HG03064 (cell line): Measurements from ENCODE around the gene PDILT.
"Not testable (repeated sequence)": the region's sequence is repeated elsewhere in the genome, so short reads cannot be mapped to it uniquely, and the experiment has no call there.

ENCODE experiments used
- ATAC-seq: cut with Tn5 transposase; IDR thresholded peaks from one replicate; pipeline ENCODE4 v1.9.1; 2021; ENCODE audit warnings: low read depth; ENCODE audit not compliant: unreplicated experiment

PDILT gene, protein sequence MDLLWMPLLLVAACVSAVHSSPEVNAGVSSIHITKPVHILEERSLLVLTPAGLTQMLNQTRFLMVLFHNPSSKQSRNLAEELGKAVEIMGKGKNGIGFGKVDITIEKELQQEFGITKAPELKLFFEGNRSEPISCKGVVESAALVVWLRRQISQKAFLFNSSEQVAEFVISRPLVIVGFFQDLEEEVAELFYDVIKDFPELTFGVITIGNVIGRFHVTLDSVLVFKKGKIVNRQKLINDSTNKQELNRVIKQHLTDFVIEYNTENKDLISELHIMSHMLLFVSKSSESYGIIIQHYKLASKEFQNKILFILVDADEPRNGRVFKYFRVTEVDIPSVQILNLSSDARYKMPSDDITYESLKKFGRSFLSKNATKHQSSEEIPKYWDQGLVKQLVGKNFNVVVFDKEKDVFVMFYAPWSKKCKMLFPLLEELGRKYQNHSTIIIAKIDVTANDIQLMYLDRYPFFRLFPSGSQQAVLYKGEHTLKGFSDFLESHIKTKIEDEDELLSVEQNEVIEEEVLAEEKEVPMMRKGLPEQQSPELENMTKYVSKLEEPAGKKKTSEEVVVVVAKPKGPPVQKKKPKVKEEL

DNA sequence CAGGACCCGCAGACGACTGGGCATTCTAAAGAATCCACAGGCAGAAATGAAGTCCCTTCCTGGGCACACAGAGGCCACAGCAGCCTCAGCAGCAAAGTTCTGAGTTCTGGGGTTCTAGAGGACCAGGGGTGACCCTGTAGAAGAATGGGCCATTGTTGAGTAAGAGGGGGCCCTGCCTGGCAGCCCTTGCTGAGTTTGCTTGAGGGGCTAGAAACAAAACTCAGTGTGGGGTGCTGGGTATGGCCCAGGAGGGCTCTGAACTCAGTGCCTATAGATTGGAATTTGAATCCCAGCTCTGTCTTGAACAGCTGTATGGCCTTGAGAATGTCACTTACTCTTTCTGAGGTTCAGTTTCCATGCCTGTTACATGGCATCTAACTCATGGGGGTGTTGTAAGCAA, at the start of gene PDILT:
Gene PDILT, minus strand, starts transcription at position 101 of the 400 bp plus-strand sequence. CDS start 5,437 bp downstream, outside the sequence.
- ATAC-seq, result no peak

DNA sequence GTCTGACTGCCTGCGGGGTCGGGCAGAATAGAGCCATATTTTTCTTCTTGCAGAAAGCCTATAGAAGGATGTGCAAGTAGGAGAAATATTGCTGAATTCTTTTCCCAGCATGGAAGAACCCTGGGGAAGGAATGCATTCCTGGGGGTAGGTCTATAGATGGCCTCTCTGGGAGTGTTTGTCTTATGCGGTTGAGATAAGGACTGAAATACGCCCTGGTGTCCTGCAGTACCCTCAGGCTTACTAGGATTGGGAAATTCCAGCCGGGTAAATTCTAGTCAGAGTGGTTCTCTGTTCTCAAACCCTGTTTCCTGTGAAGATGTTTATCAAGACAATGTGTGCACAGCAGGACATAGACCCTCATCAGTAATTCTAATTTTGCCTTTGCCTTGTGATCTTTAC, 49.1 kb upstream of the PDILT start:
- ATAC-seq, result not testable (repeated sequence)

DNA sequence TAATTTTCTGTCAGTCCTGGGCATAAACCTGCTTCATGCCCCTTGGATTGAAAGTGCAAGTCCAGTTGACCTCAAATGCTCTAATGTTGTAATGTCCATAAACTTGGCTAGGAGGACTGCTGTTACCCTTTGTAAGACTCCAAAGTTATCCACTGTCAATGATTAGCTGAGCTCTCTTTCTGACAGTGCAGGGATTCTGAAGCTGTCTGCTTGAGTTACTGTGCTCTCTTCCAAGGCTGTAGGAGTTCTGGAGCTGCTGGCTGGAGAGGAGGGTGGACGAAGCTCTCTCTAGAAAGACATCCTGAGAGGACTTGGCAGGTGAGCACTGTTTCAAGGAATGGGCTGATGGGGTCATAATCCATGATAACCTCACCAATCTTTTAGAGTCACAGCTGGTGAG, 46.8 kb upstream of the PDILT start, which contains the start of gene ACSM2A:
Gene ACSM2A, plus strand, starts transcription at position 158 of the 400 bp plus-strand sequence. CDS start 8,594 bp downstream, outside the sequence.
- not testable (repeated sequence) for ATAC-seq

DNA sequence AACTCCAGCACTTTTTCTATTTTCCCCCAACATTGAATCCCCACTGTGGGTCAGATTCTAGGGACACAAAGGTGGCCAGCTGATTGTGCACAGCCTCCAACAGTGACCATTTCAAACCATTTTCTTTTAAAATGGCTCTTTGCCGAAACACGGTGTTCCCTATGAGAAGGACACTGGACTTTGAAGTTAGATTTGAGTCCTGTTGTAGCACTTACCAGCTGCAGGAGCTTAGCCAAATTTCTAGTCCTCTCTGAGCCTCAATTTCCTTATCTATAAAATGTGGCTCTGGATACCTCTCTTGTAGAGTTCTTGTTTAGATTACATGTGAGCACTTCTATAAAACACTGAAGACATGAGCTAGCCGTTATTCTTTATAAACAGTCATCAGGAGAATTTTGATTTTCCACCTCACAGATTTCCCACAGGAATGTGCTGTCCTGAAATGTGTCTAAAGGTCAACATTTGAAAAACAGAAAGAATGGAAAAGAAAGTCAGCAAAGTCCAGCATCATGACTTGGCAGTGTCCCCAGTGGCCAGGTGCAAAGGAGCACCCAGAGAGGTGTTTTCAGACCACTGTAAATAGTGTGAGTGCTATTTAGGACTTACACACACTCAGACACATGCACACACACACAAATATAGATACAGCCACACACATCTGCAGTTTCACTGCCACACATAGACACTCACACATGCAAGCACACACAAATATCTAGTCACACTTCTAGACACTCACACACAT, 42.3 kb upstream of the PDILT start:
- ATAC-seq, result not testable (repeated sequence)

DNA sequence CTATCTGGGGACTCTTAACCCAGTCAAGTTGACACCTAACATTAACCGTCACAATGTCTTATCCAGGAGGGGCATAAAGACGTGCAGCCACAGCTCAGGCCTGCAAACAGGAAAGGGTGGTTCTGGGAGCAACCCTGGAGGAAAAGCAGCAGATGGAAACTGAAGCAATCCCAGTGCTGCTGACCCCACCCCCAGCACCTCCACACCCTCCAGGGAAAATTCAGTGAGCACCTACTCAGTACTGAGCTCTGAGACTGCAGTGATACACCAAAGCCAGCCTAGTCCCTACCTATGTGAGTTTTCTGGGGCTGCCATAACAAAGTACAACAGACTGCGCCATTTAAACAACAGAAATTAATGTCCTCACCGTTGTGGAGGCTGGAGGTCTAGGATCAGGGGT, 37.3 kb upstream of the PDILT start:
- not testable (repeated sequence) for ATAC-seq

DNA sequence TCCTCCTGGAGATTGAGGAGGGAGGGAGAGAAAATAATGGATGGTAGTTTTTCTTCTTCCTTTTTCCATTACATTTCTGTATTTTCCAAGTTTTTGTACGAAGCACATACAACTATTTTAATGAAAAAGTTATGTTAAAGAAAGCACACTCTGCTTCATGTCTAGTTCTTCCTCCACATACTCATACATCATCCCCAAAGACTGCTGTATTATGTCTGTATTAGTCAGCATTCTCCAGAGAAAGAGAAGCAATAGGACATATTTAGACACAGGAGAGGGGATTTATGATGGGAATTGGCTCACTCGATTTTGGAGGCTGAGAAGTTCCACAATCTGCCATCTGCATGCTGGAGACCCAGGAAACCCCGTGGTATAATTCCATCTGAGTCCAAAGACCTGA, 36.7 kb upstream of the PDILT start:
- no peak for ATAC-seq

DNA sequence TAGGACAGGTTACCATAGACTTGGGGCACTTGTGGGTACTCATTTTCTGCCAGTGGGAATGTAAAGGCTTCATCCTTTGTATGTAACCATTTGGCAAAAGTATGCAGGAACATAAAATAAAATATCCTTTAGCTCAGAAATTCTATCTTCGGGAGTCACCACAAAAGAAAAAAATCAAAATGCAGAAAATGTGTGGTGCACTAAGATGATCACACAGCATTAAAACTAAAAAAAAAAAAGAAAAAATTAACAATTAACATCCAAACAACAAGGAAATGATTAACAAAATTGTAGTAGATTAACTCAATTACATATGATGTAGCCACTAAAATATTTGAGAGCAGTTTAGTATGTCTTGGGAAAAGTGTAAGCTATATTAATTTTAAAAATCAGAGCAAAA, 36.2 kb upstream of the PDILT start:
- not testable (repeated sequence) for ATAC-seq

DNA sequence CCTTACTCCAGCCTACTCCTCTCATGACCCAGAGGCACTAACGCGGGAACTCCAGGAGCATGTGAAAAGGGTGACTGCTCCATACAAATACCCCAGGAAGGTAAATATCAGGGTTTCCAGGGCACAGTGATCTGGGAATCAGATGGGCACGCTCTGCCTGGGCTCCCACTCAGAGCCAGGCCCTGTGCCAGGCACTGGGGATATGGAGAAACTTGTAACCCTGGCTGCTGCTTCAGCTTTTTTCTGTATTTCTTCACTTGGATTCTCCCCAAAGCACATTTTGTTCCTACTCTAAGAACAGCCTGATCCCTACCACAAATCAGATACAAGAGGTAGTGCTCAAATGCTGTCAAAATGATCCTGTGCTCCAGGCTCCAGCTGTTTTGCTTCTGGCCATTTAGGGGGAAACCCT, 35.3 kb upstream of the PDILT start:
- ATAC-seq, result not testable (repeated sequence)

DNA sequence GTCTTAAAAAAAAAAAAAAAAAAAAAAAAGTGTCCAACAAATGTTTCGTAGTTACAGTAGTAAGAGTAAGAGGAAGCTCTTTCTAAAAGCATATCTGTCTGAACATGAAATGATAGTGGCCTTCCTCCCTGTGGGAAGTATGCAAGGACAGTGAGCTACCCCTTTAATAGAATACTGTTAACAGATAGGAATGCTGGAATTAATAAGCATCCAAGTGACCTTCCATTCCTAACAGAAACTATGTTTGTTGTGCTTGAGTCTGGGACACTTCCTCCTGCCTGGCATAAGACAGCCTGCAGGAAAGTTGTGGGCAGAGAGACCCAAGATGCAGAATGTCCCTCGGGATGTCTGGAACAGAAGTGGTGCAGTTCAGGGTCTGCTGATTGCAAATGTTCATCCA, 34.4 kb upstream of the PDILT start:
- not testable (repeated sequence) for ATAC-seq

DNA sequence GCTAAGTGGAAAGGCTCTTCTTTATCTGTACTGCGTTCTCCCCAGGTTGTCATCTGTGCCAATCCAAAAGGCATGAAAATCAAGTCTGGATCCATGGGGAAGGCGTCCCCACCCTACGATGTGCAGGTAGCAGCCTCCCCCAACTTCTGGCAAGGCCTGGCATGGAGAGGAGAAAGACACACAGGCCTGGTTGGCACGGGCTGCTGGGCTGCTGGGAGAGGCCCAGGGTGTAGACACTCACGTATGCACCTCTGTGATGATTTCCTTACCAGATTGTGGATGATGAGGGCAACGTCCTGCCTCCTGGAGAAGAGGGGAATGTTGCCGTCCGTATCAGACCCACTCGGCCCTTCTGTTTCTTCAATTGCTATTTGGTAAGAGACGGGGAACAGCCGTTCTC, 26.4 kb upstream of the PDILT start:
- no peak for ATAC-seq

DNA sequence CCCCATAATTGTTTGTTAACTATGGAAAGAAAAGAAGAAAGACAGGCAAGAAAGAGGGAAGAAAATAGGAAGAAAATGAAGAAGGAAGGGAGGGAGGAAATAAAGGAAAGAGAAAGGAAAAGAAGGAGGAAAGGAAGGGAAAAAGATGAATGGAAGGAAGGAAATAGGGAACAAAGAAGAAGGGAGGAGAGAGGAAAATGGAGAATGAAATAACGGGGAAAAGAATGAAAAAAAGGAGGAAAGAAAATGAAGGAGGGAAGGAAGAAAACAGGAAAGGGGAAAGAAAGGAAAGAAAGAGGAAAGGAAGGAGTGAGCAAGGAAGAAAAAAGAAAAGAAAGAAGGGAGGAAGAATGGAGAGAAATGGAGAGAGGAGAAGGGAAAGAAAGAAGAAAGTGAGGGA, 25.9 kb upstream of the PDILT start:
- not testable (repeated sequence) for ATAC-seq

DNA sequence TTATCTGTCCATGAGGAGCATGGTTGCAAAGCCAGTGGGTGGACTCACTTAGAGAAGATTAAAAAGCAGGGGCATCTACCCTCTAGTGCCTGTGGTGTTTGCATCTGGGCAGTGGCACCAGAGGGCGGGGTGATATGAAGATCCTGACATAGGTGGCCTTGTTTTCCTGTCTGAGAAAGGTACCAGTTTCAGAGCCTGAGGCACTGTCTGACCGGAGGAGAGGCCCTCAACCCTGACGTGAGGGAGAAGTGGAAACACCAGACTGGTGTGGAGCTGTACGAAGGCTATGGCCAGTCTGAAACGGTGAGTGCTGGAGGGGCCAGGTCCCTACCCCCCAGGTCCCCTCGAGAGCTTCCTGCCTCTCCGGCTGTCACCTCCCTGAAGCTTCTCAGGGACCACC, 25.0 kb upstream of the PDILT start:
- not testable (repeated sequence) for ATAC-seq

DNA sequence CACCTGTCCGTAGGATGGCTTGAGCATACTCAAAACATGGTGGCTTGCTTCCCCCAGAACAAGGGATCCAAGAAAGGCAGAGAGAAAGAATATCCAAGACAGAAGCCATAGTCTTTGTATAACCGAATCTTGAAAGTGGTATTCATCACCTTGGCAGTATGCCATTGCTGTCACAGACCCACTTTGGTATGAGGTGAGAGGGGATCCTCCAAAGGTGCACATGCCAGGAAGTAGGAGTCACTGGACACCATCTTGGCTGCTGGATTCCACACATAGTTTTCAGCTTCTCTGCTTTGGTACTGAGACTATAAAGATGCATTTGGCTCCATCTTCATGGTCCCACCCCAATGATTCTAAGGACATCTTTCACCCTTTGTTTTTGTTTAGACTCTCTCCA, 22.9 kb upstream of the PDILT start:
- not testable (repeated sequence) for ATAC-seq

DNA sequence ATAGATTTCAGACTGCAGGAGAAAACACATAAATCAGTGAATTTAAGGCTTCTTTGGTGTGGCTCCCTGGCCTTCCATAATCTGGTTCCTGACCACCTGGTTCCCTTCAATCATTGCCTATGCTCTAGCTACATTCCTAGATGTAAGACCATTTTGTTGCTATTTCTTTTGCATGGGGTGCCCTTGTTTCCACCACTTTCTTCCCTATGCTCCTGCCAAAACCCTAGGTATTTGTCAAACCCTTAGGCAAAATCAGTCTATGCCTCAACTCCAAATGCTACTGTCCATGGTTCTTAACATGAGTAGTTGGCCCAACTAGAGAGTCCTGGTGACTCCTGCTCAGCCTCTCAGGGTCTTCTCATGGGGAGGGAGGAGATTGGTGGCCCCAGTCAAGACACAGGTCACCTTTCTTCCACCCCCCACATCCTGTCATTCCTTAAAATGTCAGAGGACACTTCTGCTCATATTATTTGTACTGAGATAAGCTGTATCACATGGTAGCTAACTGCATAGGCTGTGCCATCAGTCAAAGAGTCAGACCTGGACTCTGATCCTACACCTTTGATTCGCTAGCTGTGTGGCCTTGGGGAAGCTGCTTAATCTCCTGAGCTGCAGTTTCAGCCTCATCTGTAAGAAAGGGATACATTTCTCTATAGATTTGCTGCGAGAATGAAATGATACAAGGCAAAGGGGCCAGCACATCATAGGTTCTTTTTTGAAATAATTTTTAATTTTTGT, 19.8 kb upstream of the PDILT start:
- ATAC-seq, result no peak

DNA sequence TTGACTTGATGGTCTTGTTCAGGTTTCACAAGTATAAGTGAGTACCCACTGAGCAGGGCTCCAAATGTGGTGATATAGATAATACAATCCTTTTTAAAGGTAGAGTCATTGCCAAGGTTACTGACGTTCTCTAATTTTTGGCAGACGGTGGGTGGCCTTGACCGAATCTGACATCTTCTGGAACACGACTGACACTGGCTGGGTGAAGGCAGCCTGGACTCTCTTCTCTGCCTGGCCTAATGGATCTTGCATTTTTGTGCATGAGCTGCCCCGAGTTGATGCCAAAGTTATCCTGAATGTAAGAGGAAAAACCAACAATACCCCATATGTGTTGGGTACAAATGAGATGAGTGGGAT, 19.2 kb upstream of the PDILT start:
- not testable (repeated sequence) for ATAC-seq

DNA sequence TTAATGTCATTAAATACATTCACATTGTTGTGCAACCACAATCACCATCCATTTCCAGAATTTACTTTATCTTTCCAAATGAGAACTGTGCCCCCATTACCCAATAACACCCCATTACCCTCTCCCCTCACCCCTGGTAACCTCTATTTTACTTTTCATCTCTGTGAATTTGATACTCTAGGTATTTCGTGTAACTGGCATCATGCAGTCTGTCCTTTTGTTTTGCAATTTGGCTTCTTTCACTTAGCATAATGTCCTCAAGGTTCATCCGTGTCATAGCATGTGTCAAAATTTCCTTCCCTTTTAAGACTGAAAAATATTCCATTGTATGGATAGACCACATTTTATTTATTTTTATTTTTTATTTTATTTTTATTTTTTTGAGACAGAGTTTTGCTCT, 17.2 kb upstream of the PDILT start:
- ATAC-seq, result not testable (repeated sequence)

DNA sequence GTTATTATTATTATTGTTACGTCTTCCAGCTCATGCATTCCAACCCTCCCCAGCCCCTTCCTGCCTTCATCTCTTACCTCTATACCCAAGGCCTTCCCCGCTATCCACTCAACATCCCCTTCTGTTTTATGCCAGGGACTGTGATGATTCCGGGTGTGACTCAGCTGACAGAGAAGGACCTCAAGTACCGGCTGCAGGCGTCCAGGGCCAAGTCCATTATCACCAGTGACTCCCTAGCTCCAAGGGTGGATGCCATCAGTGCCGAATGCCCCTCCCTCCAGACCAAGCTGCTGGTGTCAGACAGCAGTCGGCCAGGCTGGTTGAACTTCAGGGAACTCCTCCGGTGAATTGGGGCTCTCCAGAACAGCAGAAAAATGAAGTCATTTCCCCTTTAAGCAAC, 14.6 kb upstream of the PDILT start:
- not testable (repeated sequence) for ATAC-seq

DNA sequence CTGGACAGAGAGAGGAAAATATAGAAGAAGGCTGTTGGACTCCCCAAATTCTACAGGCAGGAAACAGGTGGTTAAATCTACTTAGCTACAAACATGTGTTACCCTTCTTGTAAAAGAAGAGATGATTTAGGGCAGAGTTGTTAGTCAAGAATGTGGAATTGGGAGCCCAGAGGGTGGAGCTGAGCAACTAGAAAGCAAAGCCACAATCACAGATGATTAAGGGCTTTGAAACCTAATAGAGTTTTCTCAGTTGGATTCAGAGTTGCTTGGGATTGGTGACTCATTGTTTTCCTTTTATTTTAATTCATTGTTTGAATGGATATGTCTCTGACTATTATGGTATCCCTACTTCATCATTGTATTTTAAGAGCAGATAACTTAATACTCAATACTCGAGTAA, 11.0 kb upstream of the PDILT start:
- ATAC-seq, result no peak

DNA sequence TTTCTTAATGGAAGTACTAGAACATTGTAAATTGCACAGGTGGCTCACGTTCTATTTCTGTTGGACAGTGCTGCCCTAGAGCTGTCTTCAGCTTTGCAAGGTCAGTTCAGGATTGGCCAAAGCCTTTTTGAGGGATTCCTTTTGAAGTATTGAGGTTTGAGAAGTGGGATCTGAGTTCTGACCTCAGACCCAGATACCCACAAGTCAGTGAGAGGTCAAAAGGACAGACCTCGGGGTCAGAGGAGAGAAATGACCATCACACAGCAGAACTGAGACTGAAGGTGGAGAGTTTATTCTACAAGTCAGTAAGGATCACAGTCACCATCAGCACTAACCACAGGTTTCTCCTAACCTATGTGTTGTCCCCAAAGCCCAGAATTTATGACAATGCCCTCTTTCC, 6.5 kb upstream of the PDILT start:
- no peak for ATAC-seq

DNA sequence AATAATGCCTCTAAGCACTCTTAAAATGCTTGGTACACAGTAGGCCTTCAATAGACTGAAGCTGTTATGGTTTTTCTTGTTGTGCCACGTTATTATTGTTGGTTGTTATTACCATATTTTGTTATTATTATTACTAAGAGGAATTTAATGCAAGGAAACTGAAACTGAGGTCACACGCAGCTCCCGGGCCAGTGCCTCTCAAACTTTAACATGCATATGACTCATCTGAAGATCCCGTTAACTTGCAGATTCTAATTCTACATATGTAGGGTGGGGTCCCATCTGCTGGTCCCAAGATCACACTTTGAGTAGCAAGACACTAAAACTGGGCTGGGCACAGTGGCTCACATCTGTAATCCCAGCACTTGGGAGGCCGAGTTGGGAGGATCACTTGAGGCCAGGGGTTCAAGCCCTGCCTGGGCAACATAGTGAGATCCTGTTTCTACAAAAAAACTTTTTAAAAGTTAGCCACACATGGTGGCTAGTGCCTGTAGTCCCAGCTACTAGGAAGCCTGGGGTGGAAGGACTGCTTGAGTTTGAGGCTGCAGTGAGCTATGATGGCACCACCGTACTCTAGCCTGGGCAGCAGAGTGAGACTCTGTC, 5.7 kb upstream of the PDILT start:
- no peak for ATAC-seq
